HepG2 (cell line): Measurements from ENCODE around the gene RRP36. TPM values are rescaled to one million over a fixed set of nuclear protein-coding genes. Genes with fewer than 3 reads are reported as not detected.
A peak's percentile ranks its signal among the peaks of the same experiment; 100 is the strongest.

Experiments used
- ARHGAP35 ChIP-seq: sonication (generic); formaldehyde crosslinking; IDR thresholded peaks from 2 replicates; pipeline ENCODE4 v1.9.0; 2022; ENCODE audit warnings: mild to moderate bottlenecking, inconsistent platforms, moderate library complexity, missing genetic modification reagents, borderline replicate concordance
- ARNT2 ChIP-seq: sonication (generic); formaldehyde crosslinking; IDR thresholded peaks from 2 replicates; pipeline ENCODE4 v1.8.0; 2022; ENCODE audit warnings: mild to moderate bottlenecking, low read depth, missing genetic modification reagents, moderate library complexity
- ATF2 ChIP-seq: sonication (generic); formaldehyde crosslinking; IDR thresholded peaks from 2 replicates; pipeline ENCODE4 v1.4.0; 2020; ENCODE audit warnings: missing genetic modification reagents
- DDIT3 ChIP-seq: sonication (generic); formaldehyde crosslinking; IDR thresholded peaks from 2 replicates; pipeline ENCODE4 v1.4.0; 2020; ENCODE audit warnings: mild to moderate bottlenecking, missing genetic modification reagents
- GATAD2A ChIP-seq: IDR thresholded peaks from 2 replicates; pipeline ENCODE4 v1.6.1; 2016
- IRF2 ChIP-seq: IDR thresholded peaks from 2 replicates; pipeline ENCODE4 v1.6.1; 2018; ENCODE audit warnings: missing genetic modification reagents, missing compliant biosample characterization
- KLF12 ChIP-seq: sonication (generic); formaldehyde crosslinking; IDR thresholded peaks from 2 replicates; pipeline ENCODE4 v1.4.0; 2020; ENCODE audit warnings: missing genetic modification reagents, borderline replicate concordance
- NFIC ChIP-seq: IDR thresholded peaks from 2 replicates; pipeline ENCODE4 v1.6.1; 2012; ENCODE audit warnings: mild to moderate bottlenecking, low read length, inconsistent platforms
- POLR2A ChIP-seq, 2 experiments: IDR thresholded peaks; 2 replicates each; pipeline ENCODE4 v1.6.1; 2011; ENCODE audit warnings: low read depth in 2 of 2, low read length in 2 of 2, mild to moderate bottlenecking in 1 of 2, moderate library complexity in 1 of 2; ENCODE audit not compliant: insufficient read depth in 1 of 2
- PRMT3 ChIP-seq: sonication (generic); formaldehyde crosslinking; IDR thresholded peaks from 2 replicates; pipeline ENCODE4 v1.8.1; 2022; ENCODE audit warnings: low read depth, mild to moderate bottlenecking, moderate library complexity, missing genetic modification reagents, borderline replicate concordance
- SMAD3 ChIP-seq: sonication (generic); formaldehyde crosslinking; IDR thresholded peaks from 2 replicates; pipeline ENCODE4 v1.4.0; 2020; ENCODE audit warnings: missing genetic modification reagents
- SMYD3 ChIP-seq: sonication (generic); formaldehyde crosslinking; IDR thresholded peaks from 2 replicates; pipeline ENCODE4 v1.8.1; 2023; ENCODE audit warnings: mild to moderate bottlenecking, missing genetic modification reagents
- SP1 ChIP-seq, 2 experiments: fragments of 450-650 bp in 1 of 2; sonication (generic) in 1 of 2; formaldehyde crosslinking in 1 of 2; IDR thresholded peaks; 2 replicates each; pipeline versions ENCODE4 v1.4.0 to v1.6.1; 2016 to 2020; ENCODE audit warnings: missing genetic modification reagents in 1 of 2
- YEATS4 ChIP-seq: sonication (generic); formaldehyde crosslinking; IDR thresholded peaks from 2 replicates; pipeline ENCODE4 v1.4.0; 2020; ENCODE audit warnings: missing genetic modification reagents, borderline replicate concordance
- ZBTB4 ChIP-seq: sonication (generic); formaldehyde crosslinking; IDR thresholded peaks from 2 replicates; pipeline ENCODE4 v1.4.0; 2020; ENCODE audit warnings: missing genetic modification reagents, mild to moderate bottlenecking, borderline replicate concordance
- ZMYM4 ChIP-seq: sonication (generic); formaldehyde crosslinking; IDR thresholded peaks from 2 replicates; pipeline ENCODE4 v1.8.1; 2023; ENCODE audit warnings: mild to moderate bottlenecking, missing genetic modification reagents
- ZNF138 ChIP-seq: sonication (generic); formaldehyde crosslinking; IDR thresholded peaks from 2 replicates; pipeline ENCODE4 v1.5.0; 2020; ENCODE audit warnings: mild to moderate bottlenecking, low read depth, missing genetic modification reagents
- ZNF263 ChIP-seq: sonication (generic); formaldehyde crosslinking; IDR thresholded peaks from 2 replicates; pipeline ENCODE4 v1.4.0; 2020; ENCODE audit warnings: missing genetic modification reagents
- ZNF562 ChIP-seq: sonication (generic); formaldehyde crosslinking; IDR thresholded peaks from 2 replicates; pipeline ENCODE4 v1.8.0; 2022; ENCODE audit warnings: missing genetic modification reagents, borderline replicate concordance
- ZNF629 ChIP-seq: sonication (generic); formaldehyde crosslinking; conservative IDR thresholded peaks from 2 replicates; pipeline ENCODE4 v1.5.0; 2020; ENCODE audit warnings: missing genetic modification reagents
- polyA plus RNA-seq, 8 experiments: library from polyadenylated mRNA; depleted of rRNA in 3 of 8; stranded (reverse) in 7 of 8; unstranded in 1 of 8; fragments of >200 nt; fragmentation: Illumina TruSeq in 4 of 8; extraction: Trizol in 4 of 8; gene quantifications; 2 replicates each; pipeline versions ENCODE4 v1.2.1 to v1.2.3, GENCODE V29; 2011 to 2016; ENCODE audit warnings: low read depth in 4 of 8, missing spikeins in 1 of 8, mixed read lengths in 1 of 8; ENCODE audit not compliant: insufficient read depth in 1 of 8
- total RNA-seq, 5 experiments: library from RNA; depleted of rRNA; stranded (reverse); fragments of >200 nt; fragmentation: Illumina TruSeq; extraction: Trizol; gene quantifications; 2 replicates each; pipeline ENCODE4 v1.2.3, GENCODE V29; 2016; ENCODE audit warnings: low read depth in 1 of 5
- TF ChIP-seq, protein P1 (sequence below): sonication (generic); formaldehyde crosslinking; conservative IDR thresholded peaks from 2 replicates; pipeline ENCODE4 v1.5.0; 2020; ENCODE audit warnings: missing genetic modification reagents
- TF ChIP-seq, protein P2 (sequence below): sonication (generic); formaldehyde crosslinking; IDR thresholded peaks from 2 replicates; pipeline ENCODE4 v1.4.0; 2020; ENCODE audit warnings: mild to moderate bottlenecking, missing genetic modification reagents, borderline replicate concordance

RRP36 gene
- total and polyA plus RNA-seq, 2 of the 13 experiments (the other 11 are each of a cell fraction or from before 2014, with no cell fraction given) = 29.5 to 144 TPM

- TF ChIP-seq, protein P1, sequence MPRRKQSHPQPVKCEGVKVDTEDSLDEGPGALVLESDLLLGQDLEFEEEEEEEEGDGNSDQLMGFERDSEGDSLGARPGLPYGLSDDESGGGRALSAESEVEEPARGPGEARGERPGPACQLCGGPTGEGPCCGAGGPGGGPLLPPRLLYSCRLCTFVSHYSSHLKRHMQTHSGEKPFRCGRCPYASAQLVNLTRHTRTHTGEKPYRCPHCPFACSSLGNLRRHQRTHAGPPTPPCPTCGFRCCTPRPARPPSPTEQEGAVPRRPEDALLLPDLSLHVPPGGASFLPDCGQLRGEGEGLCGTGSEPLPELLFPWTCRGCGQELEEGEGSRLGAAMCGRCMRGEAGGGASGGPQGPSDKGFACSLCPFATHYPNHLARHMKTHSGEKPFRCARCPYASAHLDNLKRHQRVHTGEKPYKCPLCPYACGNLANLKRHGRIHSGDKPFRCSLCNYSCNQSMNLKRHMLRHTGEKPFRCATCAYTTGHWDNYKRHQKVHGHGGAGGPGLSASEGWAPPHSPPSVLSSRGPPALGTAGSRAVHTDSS (CRISPR knock-in tag) = no peak
- TF ChIP-seq KLF12 (CRISPR knock-in tag) = no peak
- TF ChIP-seq ARNT2 (CRISPR knock-in tag) = 0 out of 2 replicates have a peak, but pooled peaks have one; percentile 62
- TF ChIP-seq DDIT3 (CRISPR knock-in tag) = no peak
- no peak for TF ChIP-seq SP1 (IDR thresholded peaks at IDR 0.05)
- peak; percentile 60; the same call in 1 of the 2 replicates for TF ChIP-seq SP1 (CRISPR knock-in tag; IDR thresholded peaks at IDR 0.05)
- no peak for TF ChIP-seq SMYD3 (CRISPR knock-in tag)
- TF ChIP-seq ZNF629 (CRISPR knock-in tag) = no peak
- 0 out of 2 replicates have a peak, but pooled peaks have one; percentile 7 for TF ChIP-seq IRF2 (CRISPR knock-in tag)
- no peak for TF ChIP-seq ATF2 (CRISPR knock-in tag)
- peak in 1 of 2 experiments; percentile 74; a peak in 2 of 4 replicates for TF ChIP-seq POLR2A (IDR thresholded peaks at IDR 0.05; ENCODE audit: insufficient read depth in 1 of 2, low read depth in 2 of 2, low read length in 2 of 2)
- TF ChIP-seq PRMT3 = no peak
- no peak for TF ChIP-seq ZNF138
- TF ChIP-seq ARHGAP35 (CRISPR knock-in tag) = no peak
- no peak for TF ChIP-seq ZMYM4 (CRISPR knock-in tag)
- TF ChIP-seq SMAD3 (CRISPR knock-in tag) = no peak
- TF ChIP-seq, protein P2, sequence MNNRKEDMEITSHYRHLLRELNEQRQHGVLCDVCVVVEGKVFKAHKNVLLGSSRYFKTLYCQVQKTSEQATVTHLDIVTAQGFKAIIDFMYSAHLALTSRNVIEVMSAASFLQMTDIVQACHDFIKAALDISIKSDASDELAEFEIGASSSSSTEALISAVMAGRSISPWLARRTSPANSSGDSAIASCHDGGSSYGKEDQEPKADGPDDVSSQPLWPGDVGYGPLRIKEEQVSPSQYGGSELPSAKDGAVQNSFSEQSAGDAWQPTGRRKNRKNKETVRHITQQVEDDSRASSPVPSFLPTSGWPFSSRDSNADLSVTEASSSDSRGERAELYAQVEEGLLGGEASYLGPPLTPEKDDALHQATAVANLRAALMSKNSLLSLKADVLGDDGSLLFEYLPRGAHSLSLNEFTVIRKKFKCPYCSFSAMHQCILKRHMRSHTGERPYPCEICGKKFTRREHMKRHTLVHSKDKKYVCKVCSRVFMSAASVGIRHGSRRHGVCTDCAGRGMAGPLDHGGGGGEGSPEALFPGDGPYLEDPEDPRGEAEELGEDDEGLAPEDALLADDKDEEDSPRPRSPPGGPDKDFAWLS (CRISPR knock-in tag) = no peak
- peak; percentile 16; the same call in 1 of the 2 replicates for TF ChIP-seq ZNF263 (CRISPR knock-in tag)
- no peak for TF ChIP-seq YEATS4 (CRISPR knock-in tag)
- TF ChIP-seq ZNF562 (CRISPR knock-in tag) = no peak
- TF ChIP-seq GATAD2A (CRISPR knock-in tag) = 0 out of 2 replicates have a peak, but pooled peaks have one; percentile 13
- TF ChIP-seq NFIC = no peak
- TF ChIP-seq ZBTB4 (CRISPR knock-in tag) = no peak
Measured at GRCh38 chr6:43075670-43076463, 54.4 kb downstream of the RRP36 start, which contains the start of gene PTK7 (continued).
